ENCODE results near the gene ACRV1. TPM values are rescaled to one million over a fixed set of nuclear protein-coding genes. Genes with fewer than 3 reads are reported as not detected.
"Not testable (repeated sequence)": the region's sequence is repeated elsewhere in the genome, so short reads cannot be mapped to it uniquely, and the experiment has no call there.

Gene ACRV1
- polyA plus RNA-seq (2014; cell fraction: cytosol; rRNA removed): 0.06 TPM in 1 of 2 replicates, not detected in the other
- not detected in 2 replicates for polyA plus RNA-seq (2014; cell fraction: nucleus; rRNA removed)

GRCh38 chr11:125680747-125681146, at the start of gene ACRV1:
ACRV1 (minus strand) TSS chr11:125680847; CDS start chr11:125680780, 67 bp downstream.
- no peak for DNase-seq (ENCODE audit: low spot score)

- no peak for DNase-seq (ENCODE audit: low spot score)
Observed at GRCh38 chr11:125728969-125729368, 48.3 kb upstream of the ACRV1 start.

- DNase-seq (ENCODE audit: low spot score): no peak
Observed at GRCh38 chr11:125724125-125724524, 43.5 kb upstream of the ACRV1 start.

- DNase-seq (ENCODE audit: low spot score): no peak
Observed at GRCh38 chr11:125720781-125721180, 40.1 kb upstream of the ACRV1 start.

- not testable (repeated sequence) for DNase-seq (ENCODE audit: low spot score)
Observed at GRCh38 chr11:125704686-125705085, 24.0 kb upstream of the ACRV1 start.

- DNase-seq (ENCODE audit: low spot score): no peak
Observed at GRCh38 chr11:125701858-125702621, 21.4 kb upstream of the ACRV1 start.

- no peak for DNase-seq (ENCODE audit: low spot score)
Observed at GRCh38 chr11:125701018-125701610, 20.5 kb upstream of the ACRV1 start.

- DNase-seq (ENCODE audit: low spot score): no peak
Observed at GRCh38 chr11:125694951-125695350, 14.3 kb upstream of the ACRV1 start.

- DNase-seq (ENCODE audit: low spot score): no peak
Observed at GRCh38 chr11:125692887-125693286, 12.2 kb upstream of the ACRV1 start.

- no peak for DNase-seq (ENCODE audit: low spot score)
Observed at GRCh38 chr11:125690006-125690405, 9.4 kb upstream of the ACRV1 start.

- DNase-seq (ENCODE audit: low spot score): no peak
Observed at GRCh38 chr11:125689274-125689859, 8.7 kb upstream of the ACRV1 start.

GRCh38 chr11:125688632-125689031, 8.0 kb upstream of the ACRV1 start:
- no peak for DNase-seq (ENCODE audit: low spot score)

- no peak for DNase-seq (ENCODE audit: low spot score)
Observed at GRCh38 chr11:125688066-125688465, 7.4 kb upstream of the ACRV1 start.

- DNase-seq (ENCODE audit: low spot score): no peak
Observed at GRCh38 chr11:125685228-125685627, 4.6 kb upstream of the ACRV1 start.

GRCh38 chr11:125679837-125680236, 810 bp downstream of the ACRV1 start:
- DNase-seq (ENCODE audit: low spot score): no peak

GRCh38 chr11:125679397-125679796, 1.2 kb downstream of the ACRV1 start:
- no peak for DNase-seq (ENCODE audit: low spot score)

- no peak for DNase-seq (ENCODE audit: low spot score)
Observed at GRCh38 chr11:125675196-125675595, 5.5 kb downstream of the ACRV1 start.

GRCh38 chr11:125674210-125674609, 6.4 kb downstream of the ACRV1 start:
- no peak for DNase-seq (ENCODE audit: low spot score)

- no peak for DNase-seq (ENCODE audit: low spot score)
Observed at GRCh38 chr11:125671561-125671960, 9.1 kb downstream of the ACRV1 start.

GRCh38 chr11:125670172-125670571, 10.5 kb downstream of the ACRV1 start:
- no peak for DNase-seq (ENCODE audit: low spot score)

GRCh38 chr11:125667151-125667550, 13.5 kb downstream of the ACRV1 start:
- DNase-seq (ENCODE audit: low spot score): no peak

- no peak for DNase-seq (ENCODE audit: low spot score)
Observed at GRCh38 chr11:125663910-125664309, 16.7 kb downstream of the ACRV1 start.

- no peak for DNase-seq (ENCODE audit: low spot score)
Observed at GRCh38 chr11:125662689-125663088, 18.0 kb downstream of the ACRV1 start.
